ENCODE data around the gene UGT1A9.

Gene UGT1A9

DNA sequence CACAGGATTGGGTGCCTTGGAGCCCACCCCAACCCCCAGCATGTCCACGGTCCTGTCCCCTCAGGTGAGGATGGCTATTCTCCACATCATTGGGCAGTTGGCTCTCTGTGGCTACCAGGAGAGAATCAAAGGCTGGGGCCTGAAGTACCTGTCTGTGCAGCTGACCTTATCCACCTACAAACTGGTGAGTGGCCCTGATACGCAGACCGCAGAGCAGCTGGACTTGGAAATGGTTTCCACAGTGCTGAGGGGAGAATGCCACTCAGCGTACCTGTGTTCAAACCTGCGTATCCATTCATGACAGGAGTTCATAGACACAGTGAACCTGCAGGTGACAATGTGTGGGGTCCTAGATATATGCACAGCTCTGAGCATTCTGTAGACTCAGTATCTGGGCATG, 128.0 kb downstream of the UGT1A9 start:
- H3K4me3 ChIP-seq (ENCODE audit: low read length), result no peak overlapping the region
- TF ChIP-seq, protein P1, sequence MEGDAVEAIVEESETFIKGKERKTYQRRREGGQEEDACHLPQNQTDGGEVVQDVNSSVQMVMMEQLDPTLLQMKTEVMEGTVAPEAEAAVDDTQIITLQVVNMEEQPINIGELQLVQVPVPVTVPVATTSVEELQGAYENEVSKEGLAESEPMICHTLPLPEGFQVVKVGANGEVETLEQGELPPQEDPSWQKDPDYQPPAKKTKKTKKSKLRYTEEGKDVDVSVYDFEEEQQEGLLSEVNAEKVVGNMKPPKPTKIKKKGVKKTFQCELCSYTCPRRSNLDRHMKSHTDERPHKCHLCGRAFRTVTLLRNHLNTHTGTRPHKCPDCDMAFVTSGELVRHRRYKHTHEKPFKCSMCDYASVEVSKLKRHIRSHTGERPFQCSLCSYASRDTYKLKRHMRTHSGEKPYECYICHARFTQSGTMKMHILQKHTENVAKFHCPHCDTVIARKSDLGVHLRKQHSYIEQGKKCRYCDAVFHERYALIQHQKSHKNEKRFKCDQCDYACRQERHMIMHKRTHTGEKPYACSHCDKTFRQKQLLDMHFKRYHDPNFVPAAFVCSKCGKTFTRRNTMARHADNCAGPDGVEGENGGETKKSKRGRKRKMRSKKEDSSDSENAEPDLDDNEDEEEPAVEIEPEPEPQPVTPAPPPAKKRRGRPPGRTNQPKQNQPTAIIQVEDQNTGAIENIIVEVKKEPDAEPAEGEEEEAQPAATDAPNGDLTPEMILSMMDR (conservative IDR thresholded peaks at IDR 0.05; ENCODE audit: low read length), result no peak
- DNase-seq (ENCODE audit: low read depth), result no peak

DNA sequence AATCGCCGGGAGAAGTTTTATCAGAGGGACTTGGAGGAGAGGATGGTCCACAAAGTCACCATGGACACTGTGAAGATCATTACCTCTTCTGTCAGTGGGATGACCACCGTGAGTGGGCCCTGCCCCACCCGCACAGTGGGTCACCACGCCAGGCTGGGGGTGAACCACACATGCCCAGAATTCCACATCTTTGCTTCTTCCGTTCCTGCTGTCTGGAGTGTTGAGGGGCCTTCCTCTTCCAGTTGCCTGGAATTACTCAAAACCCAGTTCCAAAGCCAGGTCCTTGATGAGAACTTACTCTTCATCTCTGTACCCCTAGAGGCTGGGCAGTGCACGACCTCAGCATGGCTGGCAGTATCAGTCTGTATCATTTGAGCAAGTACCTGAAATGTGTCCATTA, 128.5 kb downstream of the UGT1A9 start:
- TF ChIP-seq, protein P1 (conservative IDR thresholded peaks at IDR 0.05; ENCODE audit: low read length), result no peak
- no peak for DNase-seq (ENCODE audit: low read depth)
- H3K4me3 ChIP-seq (ENCODE audit: low read length), result no peak overlapping the region

GRCh38 chr2:233801357-233802131, 129.8 kb downstream of the UGT1A9 start:
- H3K4me3 ChIP-seq (ENCODE audit: low read length), result no peak overlapping the region
- no peak for DNase-seq (ENCODE audit: low read depth)
- TF ChIP-seq, protein P1 (conservative IDR thresholded peaks at IDR 0.05; ENCODE audit: low read length), result no peak

- TF ChIP-seq, protein P1 (conservative IDR thresholded peaks at IDR 0.05; ENCODE audit: low read length), result no peak
These were observed 130.6 kb downstream of the UGT1A9 start for GRCh38 chr2:233802132-233802815.

GRCh38 chr2:233803292-233803911, 131.7 kb downstream of the UGT1A9 start:
- TF ChIP-seq, protein P1 (conservative IDR thresholded peaks at IDR 0.05; ENCODE audit: low read length), result no peak
- DNase-seq (ENCODE audit: low read depth), result no peak
- no peak overlapping the region for H3K4me3 ChIP-seq (ENCODE audit: low read length)

More at GRCh38 chr2:233802132-233802815, 130.6 kb downstream of the UGT1A9 start:
- DNase-seq (ENCODE audit: low read depth), result no peak
- no peak overlapping the region for H3K4me3 ChIP-seq (ENCODE audit: low read length)

- DNase-seq (ENCODE audit: low read depth), result no peak
- TF ChIP-seq, protein P1 (conservative IDR thresholded peaks at IDR 0.05; ENCODE audit: low read length), result no peak
- H3K4me3 ChIP-seq (ENCODE audit: low read length), result no peak overlapping the region
These were observed 132.3 kb downstream of the UGT1A9 start for GRCh38 chr2:233803994-233804393.
